Astrocyte (in vitro differentiated cells and primary cell): ENCODE results near the gene TEDC1.

ENCODE experiments used
- EZH2 ChIP-seq: IDR thresholded peaks from 2 replicates; pipeline ENCODE4 v1.6.1; 2012; ENCODE audit warnings: mild to moderate bottlenecking, low read length, inconsistent platforms; ENCODE audit not compliant: insufficient read depth
- TF ChIP-seq, protein P1 (sequence below): IDR thresholded peaks from 2 replicates; pipeline ENCODE4 v1.5.1; 2011; ENCODE audit warnings: low read depth, mild to moderate bottlenecking, inconsistent platforms, low read length, moderate library complexity; ENCODE audit not compliant: insufficient read depth

GRCh38 chr14:105499256-105500035, 8.4 kb downstream of the TEDC1 start:
- TF ChIP-seq, protein P1, sequence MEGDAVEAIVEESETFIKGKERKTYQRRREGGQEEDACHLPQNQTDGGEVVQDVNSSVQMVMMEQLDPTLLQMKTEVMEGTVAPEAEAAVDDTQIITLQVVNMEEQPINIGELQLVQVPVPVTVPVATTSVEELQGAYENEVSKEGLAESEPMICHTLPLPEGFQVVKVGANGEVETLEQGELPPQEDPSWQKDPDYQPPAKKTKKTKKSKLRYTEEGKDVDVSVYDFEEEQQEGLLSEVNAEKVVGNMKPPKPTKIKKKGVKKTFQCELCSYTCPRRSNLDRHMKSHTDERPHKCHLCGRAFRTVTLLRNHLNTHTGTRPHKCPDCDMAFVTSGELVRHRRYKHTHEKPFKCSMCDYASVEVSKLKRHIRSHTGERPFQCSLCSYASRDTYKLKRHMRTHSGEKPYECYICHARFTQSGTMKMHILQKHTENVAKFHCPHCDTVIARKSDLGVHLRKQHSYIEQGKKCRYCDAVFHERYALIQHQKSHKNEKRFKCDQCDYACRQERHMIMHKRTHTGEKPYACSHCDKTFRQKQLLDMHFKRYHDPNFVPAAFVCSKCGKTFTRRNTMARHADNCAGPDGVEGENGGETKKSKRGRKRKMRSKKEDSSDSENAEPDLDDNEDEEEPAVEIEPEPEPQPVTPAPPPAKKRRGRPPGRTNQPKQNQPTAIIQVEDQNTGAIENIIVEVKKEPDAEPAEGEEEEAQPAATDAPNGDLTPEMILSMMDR: no peak
- TF ChIP-seq EZH2: no peak
